Neutrophil (primary cell): ENCODE measurements around the gene LPCAT1.
"Not testable (repeated sequence)": the region's sequence is repeated elsewhere in the genome, so short reads cannot be mapped to it uniquely, and the experiment has no call there.

ENCODE experiments used
- H3K27ac ChIP-seq: fragments of 200-600 bp; sonication (generic); 2 replicates; pipeline ENCODE4 v1.5.1; 2016; ENCODE audit warnings: mild to moderate bottlenecking, moderate library complexity
- H3K27me3 ChIP-seq: fragments of 200-600 bp; sonication (generic); 2 replicates; pipeline ENCODE4 v1.6.0; 2016; ENCODE audit warnings: mild to moderate bottlenecking
- H3K36me3 ChIP-seq: fragments of 200-600 bp; sonication (generic); 2 replicates; pipeline ENCODE4 v1.5.1; 2017
- H3K4me1 ChIP-seq, 2 experiments: fragments of 200-600 bp in 1 of 2; sonication (generic) in 1 of 2; 1 replicate in 1 of 2; 2 replicates in 1 of 2; pipeline versions ENCODE4 v1.5.1 to v1.6.1; 2013 to 2016; ENCODE audit warnings: low read depth in 1 of 2, low read length in 1 of 2, mild to moderate bottlenecking in 1 of 2, moderate library complexity in 1 of 2; ENCODE audit not compliant: control insufficient read depth in 1 of 2, insufficient read depth in 1 of 2
- H3K4me3 ChIP-seq, 2 experiments: fragments of 200-600 bp in 1 of 2; sonication (generic) in 1 of 2; 1 replicate in 1 of 2; 2 replicates in 1 of 2; pipeline ENCODE4 v1.5.1; 2013 to 2016; ENCODE audit warnings: low read depth in 1 of 2, low read length in 1 of 2, mild to moderate bottlenecking in 1 of 2, moderate library complexity in 1 of 2
- H3K9me3 ChIP-seq: fragments of 200-600 bp; sonication (generic); 2 replicates; pipeline ENCODE4 v1.5.1; 2016
- CTCF ChIP-seq: fragments of 200-600 bp; sonication (generic); IDR thresholded peaks from 2 replicates; pipeline ENCODE4 v1.5.1; 2016; ENCODE audit warnings: antibody characterized with exemption

LPCAT1 gene

GRCh38 chr5:1523793-1524480 lies at the start of gene LPCAT1:
TSS of gene LPCAT1 (minus strand) at chr5:1523960. CDS start at chr5:1523844, 116 bp downstream.
- Histone ChIP-seq H3K27ac (peak within 1 kb of the TSS; percentile 94), H3K27me3 (no peaks in the 10 kb centered on the region), H3K4me1 (peaks cover 24 to 30% of the 10 kb centered on the region in 2 experiments), H3K36me3 (peaks cover 24% of the 10 kb centered on the region), H3K9me3 (no peaks in the 10 kb centered on the region), H3K4me3 (peak within 1 kb of the TSS; percentile 83 to 84)
- peak; percentile 71 for TF ChIP-seq CTCF

GRCh38 chr5:1571875-1572274 lies 48.1 kb upstream of the LPCAT1 start:
- not testable (repeated sequence) for H3K36me3 ChIP-seq, H3K9me3 ChIP-seq, H3K27me3 ChIP-seq, H3K4me3 ChIP-seq, H3K4me1 ChIP-seq, H3K27ac ChIP-seq

GRCh38 chr5:1570975-1571374 lies 47.2 kb upstream of the LPCAT1 start:
- no peaks in the 10 kb centered on the region for H3K36me3 ChIP-seq
- no peak for TF ChIP-seq CTCF

GRCh38 chr5:1568201-1568979 lies 44.6 kb upstream of the LPCAT1 start:
- Histone ChIP-seq H3K4me1 (peaks cover 0 to 10% of the 10 kb centered on the region in 2 experiments), H3K9me3 (no peaks in the 10 kb centered on the region), H3K4me3 (no peak overlapping the region), H3K36me3 (no peaks in the 10 kb centered on the region), H3K27me3 (no peaks in the 10 kb centered on the region), H3K27ac (no peak overlapping the region)
- no peak for TF ChIP-seq CTCF

More at GRCh38 chr5:1570975-1571374, 47.2 kb upstream of the LPCAT1 start:
- H3K27me3 ChIP-seq: no peaks in the 10 kb centered on the region
- H3K27ac ChIP-seq: no peak overlapping the region
- H3K4me1 ChIP-seq: no peaks in the 10 kb centered on the region
- no peak overlapping the region for H3K4me3 ChIP-seq
- no peaks in the 10 kb centered on the region for H3K9me3 ChIP-seq

- H3K4me3 ChIP-seq, H3K36me3 ChIP-seq, H3K4me1 ChIP-seq, H3K9me3 ChIP-seq, H3K27me3 ChIP-seq, H3K27ac ChIP-seq: not testable (repeated sequence)
Observed at GRCh38 chr5:1567527-1568200, 43.9 kb upstream of the LPCAT1 start.

- H3K4me3 ChIP-seq: no peak overlapping the region
- H3K27me3 ChIP-seq: peaks cover 7% of the 10 kb centered on the region
- TF ChIP-seq CTCF: no peak
- H3K9me3 ChIP-seq: no peaks in the 10 kb centered on the region
- H3K4me1 ChIP-seq: peaks cover 0 to 10% of the 10 kb centered on the region in 2 experiments
- H3K27ac ChIP-seq: no peak overlapping the region
- no peaks in the 10 kb centered on the region for H3K36me3 ChIP-seq
Observed at GRCh38 chr5:1565737-1566734, 42.3 kb upstream of the LPCAT1 start.
